ENCODE results near the gene CREB3L1. TPM values are rescaled to one million over a fixed set of nuclear protein-coding genes. Genes with fewer than 3 reads are reported as not detected.
A peak's percentile ranks its signal among the peaks of the same experiment; 100 is the strongest.

CREB3L1 gene
- total and polyA plus RNA-seq, 2 of the 13 experiments (the other 11 are each of a cell fraction or from before 2014, with no cell fraction given), result not detected

DNA sequence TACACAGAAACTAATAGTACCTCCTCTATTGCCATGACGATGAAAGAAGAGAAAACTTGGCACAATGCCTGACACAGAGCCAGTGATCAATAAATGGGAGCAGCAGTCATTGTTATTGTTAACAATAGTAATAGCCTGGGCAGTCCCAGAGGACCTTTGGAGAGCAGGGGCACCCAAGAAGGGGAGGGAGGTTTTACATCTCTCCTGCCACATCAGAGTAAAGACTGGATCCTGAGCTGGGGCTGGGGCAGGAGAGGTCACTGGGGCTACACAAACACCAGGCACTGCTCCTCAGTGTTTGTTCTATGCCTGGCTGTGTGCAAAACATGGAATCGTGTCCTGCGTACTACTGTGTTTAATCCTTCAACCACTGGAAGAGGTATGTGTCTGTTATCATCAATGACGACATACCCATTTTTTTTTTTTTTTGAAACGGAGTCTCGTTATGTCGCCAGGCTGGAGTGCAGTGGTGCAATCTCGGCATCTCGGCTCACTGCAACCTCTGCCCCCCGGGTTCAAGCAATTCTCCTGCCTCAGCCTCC is 25.0 kb upstream of the CREB3L1 start (continued):
- TF ChIP-seq SOX13 (IDR thresholded peaks at IDR 0.05) (peak; percentile 88), SOX13 (CRISPR knock-in tag; conservative IDR thresholded peaks at IDR 0.05 in 1 of 2, IDR thresholded peaks at IDR 0.05 in 1 of 2) (peak in 1 of 2 experiments; percentile 96; a peak in 2 of 4 replicates), ZBTB38 (CRISPR knock-in tag; IDR thresholded peaks at IDR 0.05) (no peak), SMC3 (IDR thresholded peaks at IDR 0.05; ENCODE audit: low read length) (no peak), ZNF577 (CRISPR knock-in tag; IDR thresholded peaks at IDR 0.05; ENCODE audit: borderline replicate concordance, low read depth) (no peak), ZFP1 (CRISPR knock-in tag; IDR thresholded peaks at IDR 0.05) (0 out of 2 replicates have a peak, but pooled peaks have one; percentile 24), ZBTB2 (CRISPR knock-in tag; IDR thresholded peaks at IDR 0.05; ENCODE audit: low read depth) (no peak), SRF (IDR thresholded peaks at IDR 0.05; ENCODE audit: low read depth, low read length) (no peak), ZNF746 (CRISPR knock-in tag; IDR thresholded peaks at IDR 0.05) (no peak), ATF7-NPFF (CRISPR knock-in tag; IDR thresholded peaks at IDR 0.05; ENCODE audit: low read depth) (no peak), ZNF331 (CRISPR knock-in tag; IDR thresholded peaks at IDR 0.05) (0 out of 2 replicates have a peak, but pooled peaks have one; percentile 19), NFIC (IDR thresholded peaks at IDR 0.05; ENCODE audit: low read length) (0 out of 2 replicates have a peak, but pooled peaks have one; percentile 58), DBP (CRISPR knock-in tag; IDR thresholded peaks at IDR 0.05; ENCODE audit: not compliant biosample characterization) (no peak), ZNF670 (CRISPR knock-in tag; IDR thresholded peaks at IDR 0.05; ENCODE audit: borderline replicate concordance) (no peak), ZNF772 (CRISPR knock-in tag; IDR thresholded peaks at IDR 0.05) (0 out of 2 replicates have a peak, but pooled peaks have one; percentile 33), ZNF629 (CRISPR knock-in tag; conservative IDR thresholded peaks at IDR 0.05) (no peak), MYPOP (CRISPR knock-in tag; IDR thresholded peaks at IDR 0.05) (0 out of 2 replicates have a peak, but pooled peaks have one; percentile 40), ZNF335 (CRISPR knock-in tag; IDR thresholded peaks at IDR 0.05) (peak; percentile 40; the same call in 1 of the 2 replicates), TBX3 (IDR thresholded peaks at IDR 0.05; ENCODE audit: borderline replicate concordance) (peak; percentile 20; the same call in 1 of the 2 replicates), MED8 (CRISPR knock-in tag; IDR thresholded peaks at IDR 0.05; ENCODE audit: insufficient replicate concordance) (no peak), ZNF484 (CRISPR knock-in tag; IDR thresholded peaks at IDR 0.05; ENCODE audit: borderline replicate concordance, low read depth) (no peak), CTCF (CRISPR knock-in tag; IDR thresholded peaks at IDR 0.05) (peak; percentile 23)
- TF ChIP-seq, protein P1, sequence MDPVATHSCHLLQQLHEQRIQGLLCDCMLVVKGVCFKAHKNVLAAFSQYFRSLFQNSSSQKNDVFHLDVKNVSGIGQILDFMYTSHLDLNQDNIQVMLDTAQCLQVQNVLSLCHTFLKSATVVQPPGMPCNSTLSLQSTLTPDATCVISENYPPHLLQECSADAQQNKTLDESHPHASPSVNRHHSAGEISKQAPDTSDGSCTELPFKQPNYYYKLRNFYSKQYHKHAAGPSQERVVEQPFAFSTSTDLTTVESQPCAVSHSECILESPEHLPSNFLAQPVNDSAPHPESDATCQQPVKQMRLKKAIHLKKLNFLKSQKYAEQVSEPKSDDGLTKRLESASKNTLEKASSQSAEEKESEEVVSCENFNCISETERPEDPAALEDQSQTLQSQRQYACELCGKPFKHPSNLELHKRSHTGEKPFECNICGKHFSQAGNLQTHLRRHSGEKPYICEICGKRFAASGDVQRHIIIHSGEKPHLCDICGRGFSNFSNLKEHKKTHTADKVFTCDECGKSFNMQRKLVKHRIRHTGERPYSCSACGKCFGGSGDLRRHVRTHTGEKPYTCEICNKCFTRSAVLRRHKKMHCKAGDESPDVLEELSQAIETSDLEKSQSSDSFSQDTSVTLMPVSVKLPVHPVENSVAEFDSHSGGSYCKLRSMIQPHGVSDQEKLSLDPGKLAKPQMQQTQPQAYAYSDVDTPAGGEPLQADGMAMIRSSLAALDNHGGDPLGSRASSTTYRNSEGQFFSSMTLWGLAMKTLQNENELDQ (CRISPR knock-in tag; IDR thresholded peaks at IDR 0.05; ENCODE audit: borderline replicate concordance), result no peak
